Pancreas (tissue), 10 donors: Measurements from ENCODE around the gene VRK3. TPM values are rescaled to one million over a fixed set of nuclear protein-coding genes. Genes with fewer than 3 reads are reported as not detected.
A peak's percentile ranks its signal among the peaks of the same experiment; 100 is the strongest.

ENCODE experiments used
- ATAC-seq, 4 donors: fragments of 200-7000 bp; cut with Tn5 transposase; one replicate each; pipeline versions ENCODE4 v1.8.0 to v1.9.1; 2020; ENCODE audit warnings: mild to moderate bottlenecking in 4 of 4, moderate library complexity in 4 of 4
- DNase-seq, 6 donors: peaks; one replicate each; pipeline ENCODE4 v3.0.0-alpha.2; 2020
- FAIRE-seq: peaks from 2 replicates; lab custom pipeline; 2012; peaks lifted over from hg19 to GRCh38; lab: Jason Lieb, UNC
- H3K27ac ChIP-seq, 4 donors: fragments of 200-600 bp; sonication (generic); 1 replicate in 3 of 4; 2 replicates in 1 of 4; pipeline versions ENCODE4 v1.5.0 to v1.8.0; 2020
- H3K27me3 ChIP-seq, 4 donors: fragments of 200-600 bp; one replicate each; pipeline ENCODE4 v1.8.0; 2021
- H3K36me3 ChIP-seq, 3 donors: fragments of 200-600 bp; sonication (generic) in 1 of 3; one replicate each; pipeline versions ENCODE4 v1.5.0 to v1.8.0; 2020 to 2021
- H3K4me1 ChIP-seq, 3 donors: fragments of 200-600 bp; one replicate each; pipeline ENCODE4 v1.8.0; 2021
- H3K4me3 ChIP-seq, 4 donors: fragments of 200-600 bp; sonication (generic) in 2 of 4; one replicate each; pipeline versions ENCODE4 v1.5.0 to v1.8.0; 2020 to 2021
- H3K9me3 ChIP-seq, 4 donors: fragments of 200-600 bp; one replicate each; pipeline ENCODE4 v1.8.0; 2021
- CTCF ChIP-seq, 4 donors: fragments of 200-600 bp; sonication (generic) in 3 of 4; IDR thresholded peaks; one replicate each; pipeline versions ENCODE4 v1.5.0 to v1.8.0; 2021; ENCODE audit warnings: antibody characterized with exemption in 4 of 4
- WGBS, 2 donors: extraction: QIAGEN DNeasy Blood & Tissue Kit; methylation state at CpG; one replicate each; pipeline ENCODE4 v1.1.7; 2013; 5-methylcytosine and 5-hydroxymethylcytosine counted together
- intact Hi-C, 3 donors: fragments of 100-400 bp; cut with DNase I; formaldehyde crosslinking; loops; one replicate each; pipeline versions ENCODE4 v1.11.1 to v1.14.2; 2022
- polyA plus RNA-seq, 2 donors: library from polyadenylated mRNA; stranded (reverse); fragments of 200-250 nt; gene quantifications; one replicate each; pipeline ENCODE4 v1.2.3, GENCODE V29; 2013
- total RNA-seq, 6 donors: library from RNA; stranded (reverse); fragmentation: NEBNext Ultra II Directional in 4 of 6; extraction: Animal tissue kit (Norgen Biotek cat#: 25700) in 4 of 6; gene quantifications; one replicate each; pipeline versions ENCODE4 v1.2.1 to v1.2.4, GENCODE V29; 2021 to 2023
- donor health status: healthy with polysubstance abuse.
- donor health status: DM: no; HTN: no; CAD: no; lungs with moderate emphysema.
- donor health status: DM: no; HTN: no; CAD: no.
- donor health status: control.
- donor health status: control.
- donor health status: Bipolar disorder and iron deficiency.
- donor health status: DM: yes; HTN: yes; CAD: no.
- donor health status: DM: no; HTN: no; CAD: no.
- donor health status: DM: no; HTN: no; CAD: no.
- donor health status: DM: yes; HTN: yes; CAD: no.

Gene VRK3
- total and polyA plus RNA-seq, 8 donors, result 14.4 to 32.4 (median 17.9) TPM

- Histone ChIP-seq H3K36me3 (no peaks in the 10 kb centered on the region), H3K27me3 (no peaks in the 10 kb centered on the region), H3K9me3 (no peaks in the 10 kb centered on the region), H3K4me3 (peak overlapping the region in 2 of 4 donors; percentile 0 to 21), H3K27ac (peak overlapping the region in 2 of 4 donors; percentile 5 to 85), H3K4me1 (peaks cover 9 to 52% (median 34%) of the 10 kb centered on the region in 3 donors)
- TF ChIP-seq CTCF (IDR thresholded peaks at IDR 0.05), result no peak
- FAIRE-seq, result no peak
- intact Hi-C loops, result no loop called here
- WGBS, 2 donors, result 31 to 34% methylated on average over 10 of the region's 10 CpGs
- no peak for DNase-seq
- ATAC-seq, result peak; percentile 29 to 69 (median 49)
Measured at GRCh38 chr19:49957262-49957915, 67.8 kb downstream of the VRK3 start.

GRCh38 chr19:49956115-49956495, 69.1 kb downstream of the VRK3 start:
- WGBS, 2 donors, result 27 to 34% methylated on average over 9 of the region's 9 CpGs
- no peaks in the 10 kb centered on the region for H3K9me3 ChIP-seq
- no peak for TF ChIP-seq CTCF (IDR thresholded peaks at IDR 0.05)
- peak overlapping the region in 2 of 4 donors; percentile 62 to 85 for H3K27ac ChIP-seq
- no peak for FAIRE-seq
- no peaks in the 10 kb centered on the region for H3K27me3 ChIP-seq
- H3K36me3 ChIP-seq, result no peaks in the 10 kb centered on the region
- DNase-seq, result no peak
- H3K4me1 ChIP-seq, result peaks cover 19 to 65% (median 45%) of the 10 kb centered on the region in 3 donors
- intact Hi-C loops, result no loop called here
- ATAC-seq, result peak in 2 of 4 donors; percentile 4 to 11
- H3K4me3 ChIP-seq, result peak overlapping the region in 1 of 4 donors; percentile 15

DNA sequence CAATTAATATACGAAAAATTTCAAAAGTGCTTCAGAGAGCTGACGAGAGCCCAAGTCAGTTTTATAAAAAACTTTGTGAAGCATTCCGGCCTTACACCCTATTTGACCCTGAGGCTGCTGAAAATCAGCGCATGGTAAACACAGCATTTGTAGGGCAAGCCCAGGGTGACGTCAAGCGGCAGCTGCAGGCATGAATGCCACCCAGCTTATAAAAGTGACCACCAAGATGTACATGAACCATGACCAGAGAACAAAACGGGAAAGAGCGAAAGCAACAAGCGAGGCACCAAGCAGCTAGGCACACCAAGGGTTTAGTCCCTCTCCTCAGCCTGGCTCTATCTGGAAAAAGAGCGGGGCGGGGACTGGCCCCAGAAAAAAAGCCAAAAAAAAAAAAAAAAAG, 70.2 kb downstream of the VRK3 start:
- H3K27ac ChIP-seq, result peak overlapping the region; percentile 22 to 85 (median 46)
- WGBS, 2 donors, result 29 to 42% methylated on average over 11 of the region's 11 CpGs
- FAIRE-seq, result no peak
- peak; percentile 64 to 76 (median 72) for ATAC-seq
- no peaks in the 10 kb centered on the region for H3K9me3 ChIP-seq
- H3K4me3 ChIP-seq, result peak overlapping the region in 1 of 4 donors; percentile 15
- no peaks in the 10 kb centered on the region for H3K36me3 ChIP-seq
- DNase-seq, result peak in 4 of 6 donors; percentile 57 to 78 (median 68)
- intact Hi-C loops, result no loop called here
- TF ChIP-seq CTCF (IDR thresholded peaks at IDR 0.05), result no peak
- peaks cover 19 to 67% (median 45%) of the 10 kb centered on the region in 3 donors for H3K4me1 ChIP-seq
- H3K27me3 ChIP-seq, result no peaks in the 10 kb centered on the region

GRCh38 chr19:49954092-49954829, 70.9 kb downstream of the VRK3 start:
- no peak for FAIRE-seq
- TF ChIP-seq CTCF (IDR thresholded peaks at IDR 0.05), result no peak
- peak overlapping the region in 2 of 4 donors; percentile 10 to 11 for H3K4me3 ChIP-seq
- no peaks in the 10 kb centered on the region for H3K9me3 ChIP-seq
- peaks cover 19 to 67% (median 45%) of the 10 kb centered on the region in 3 donors for H3K4me1 ChIP-seq
- no peak for DNase-seq
- H3K27me3 ChIP-seq, result no peaks in the 10 kb centered on the region
- intact Hi-C loops, result no loop called here
- peak in 3 of 4 donors; percentile 5 to 13 (median 10) for ATAC-seq
- H3K27ac ChIP-seq, result peak overlapping the region in 3 of 4 donors; percentile 42 to 85 (median 62)
- WGBS, 2 donors, result 10 to 12% methylated on average over 12 of the region's 12 CpGs
- no peaks in the 10 kb centered on the region for H3K36me3 ChIP-seq
